ENCODE data around the gene LPP.

The LPP gene

DNA sequence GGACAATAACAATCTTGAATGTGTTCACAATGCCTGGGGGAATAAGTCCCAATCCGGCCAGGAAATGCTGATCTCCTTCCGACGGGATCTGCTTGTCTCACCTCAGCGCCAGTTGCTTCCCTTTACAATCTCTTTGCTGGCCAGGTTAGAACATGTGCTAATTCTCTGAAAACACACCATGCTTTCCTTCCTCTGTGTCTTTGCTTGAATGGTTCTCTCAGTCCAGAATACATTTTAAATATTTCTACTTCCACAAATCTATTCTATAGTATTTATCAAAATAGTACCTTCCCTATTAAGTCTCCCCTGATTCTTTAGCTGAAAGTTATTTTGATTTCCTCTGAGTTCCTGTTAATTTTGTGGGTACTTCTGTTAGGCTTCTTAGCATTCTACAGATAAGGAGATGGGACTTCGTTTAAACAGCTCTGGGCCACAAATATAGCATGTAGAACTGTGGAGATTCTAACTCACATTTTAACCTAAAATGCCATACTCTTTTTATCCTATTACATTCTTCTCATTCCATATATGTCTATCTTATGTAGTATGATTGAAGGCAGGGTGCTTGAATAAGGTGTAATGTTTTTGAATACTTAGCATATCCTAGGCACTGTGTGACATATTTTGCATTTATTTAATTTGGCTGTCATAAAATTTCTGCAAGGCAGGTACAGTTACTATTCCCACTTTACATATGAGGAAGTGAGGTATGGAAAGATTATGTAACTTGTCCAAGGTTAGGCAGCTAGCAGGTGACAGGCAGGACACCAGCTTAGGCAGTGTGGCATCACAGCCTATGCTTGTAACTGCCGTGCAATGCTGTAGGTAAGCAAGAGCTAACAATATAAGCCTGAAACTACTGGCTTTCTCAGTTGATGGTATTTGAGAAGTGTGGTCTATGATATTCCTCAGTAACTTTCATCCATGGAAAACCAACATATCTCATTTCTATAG is 299.8 kb downstream of the LPP start:
- DNase-seq = no peak

DNA sequence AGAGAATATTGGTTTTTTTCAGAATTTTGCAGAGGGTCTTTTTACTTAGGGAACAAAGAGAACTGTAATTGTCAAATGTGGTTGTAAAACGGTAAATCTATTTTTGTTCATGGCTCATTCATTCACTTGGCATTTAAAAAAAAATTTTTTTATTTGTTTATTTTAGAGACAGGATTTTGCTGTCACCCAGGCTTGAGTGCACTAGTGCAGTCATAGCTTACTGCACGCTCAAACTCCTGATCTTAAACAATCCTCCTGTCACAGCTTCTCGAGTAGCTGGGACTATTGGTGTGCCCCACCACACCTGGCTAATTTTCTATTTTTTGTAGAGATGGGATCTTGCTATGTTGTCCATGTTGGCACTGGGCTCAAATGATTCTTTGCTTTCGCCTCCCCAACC is 301.8 kb downstream of the LPP start:
- DNase-seq = no peak

DNA sequence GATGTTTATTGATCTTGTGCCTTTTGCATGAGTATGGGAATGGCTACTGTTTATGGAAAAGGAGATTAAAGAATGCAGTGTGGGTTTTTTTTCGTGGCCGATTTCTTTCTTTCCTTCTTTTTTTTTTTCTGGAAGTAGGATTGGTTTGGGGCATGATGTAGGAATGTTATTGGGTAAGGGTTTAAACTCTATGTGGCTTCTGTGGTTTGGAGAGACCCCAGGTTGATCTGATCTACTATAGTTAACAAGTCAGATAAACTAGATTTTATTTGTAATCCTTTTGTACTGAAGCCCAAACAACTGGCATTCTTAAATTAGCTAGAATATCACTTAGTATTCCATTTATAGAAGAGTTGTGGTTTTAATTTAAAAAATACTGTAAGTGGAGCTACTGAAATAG is 304.8 kb downstream of the LPP start:
- no peak for DNase-seq

DNA sequence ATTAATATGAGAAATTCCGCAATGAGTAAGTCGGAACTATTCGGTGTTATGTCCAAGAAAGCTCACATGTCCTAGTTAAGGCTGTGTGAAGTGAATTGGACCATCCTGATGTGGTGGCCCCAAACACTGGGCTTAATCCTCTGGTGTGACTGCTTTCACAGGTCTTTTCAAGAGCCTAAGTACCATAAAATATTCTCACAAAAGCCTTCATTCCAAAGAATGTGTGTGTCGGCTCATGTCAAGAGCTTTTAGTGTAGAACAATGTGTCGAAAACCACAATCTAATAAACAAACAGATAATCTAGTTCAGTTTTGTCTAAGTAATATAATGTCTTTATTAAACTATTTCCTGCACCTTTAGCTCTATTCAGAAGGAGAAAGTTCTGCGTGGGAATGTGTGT is 311.4 kb downstream of the LPP start:
- no peak for DNase-seq

DNA sequence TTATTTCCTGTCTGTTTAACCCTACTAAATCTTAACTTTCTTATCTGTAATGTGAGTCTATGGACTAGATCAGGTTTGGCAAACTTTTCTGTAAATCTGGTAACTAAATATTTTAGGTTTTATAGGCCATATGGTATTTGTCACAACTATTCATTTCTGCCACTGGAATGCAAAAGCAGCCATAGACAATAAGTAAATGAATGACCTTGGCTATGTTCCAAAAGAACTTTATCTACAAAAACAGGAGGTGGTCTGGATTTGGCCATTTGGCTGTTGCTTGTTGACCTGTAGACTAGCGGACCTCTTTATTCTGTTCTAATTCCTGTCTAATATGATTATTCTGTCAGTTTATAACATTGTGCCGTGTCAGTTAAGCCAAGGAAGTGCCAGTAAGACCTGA is 314.2 kb downstream of the LPP start:
- no peak for DNase-seq

DNA sequence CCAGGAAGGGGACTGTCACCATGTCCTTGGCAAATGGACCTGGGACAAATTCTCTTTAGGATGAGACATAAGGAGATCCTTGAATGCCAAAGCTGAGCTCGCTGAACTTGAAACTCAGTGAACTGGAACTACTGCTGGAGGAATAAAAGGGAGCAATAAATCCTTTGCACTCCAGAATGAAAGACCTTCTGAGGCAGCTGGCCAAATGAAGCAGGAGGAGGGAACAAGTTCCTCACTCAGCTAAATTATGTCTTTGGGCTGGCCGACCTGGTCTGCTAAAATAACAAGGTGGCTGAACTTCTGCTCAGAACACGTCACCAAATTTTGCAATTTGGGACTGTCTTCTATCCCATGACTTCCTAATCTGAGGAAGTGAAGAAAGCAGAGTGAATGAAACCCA is 314.7 kb downstream of the LPP start:
- no peak for DNase-seq

DNA sequence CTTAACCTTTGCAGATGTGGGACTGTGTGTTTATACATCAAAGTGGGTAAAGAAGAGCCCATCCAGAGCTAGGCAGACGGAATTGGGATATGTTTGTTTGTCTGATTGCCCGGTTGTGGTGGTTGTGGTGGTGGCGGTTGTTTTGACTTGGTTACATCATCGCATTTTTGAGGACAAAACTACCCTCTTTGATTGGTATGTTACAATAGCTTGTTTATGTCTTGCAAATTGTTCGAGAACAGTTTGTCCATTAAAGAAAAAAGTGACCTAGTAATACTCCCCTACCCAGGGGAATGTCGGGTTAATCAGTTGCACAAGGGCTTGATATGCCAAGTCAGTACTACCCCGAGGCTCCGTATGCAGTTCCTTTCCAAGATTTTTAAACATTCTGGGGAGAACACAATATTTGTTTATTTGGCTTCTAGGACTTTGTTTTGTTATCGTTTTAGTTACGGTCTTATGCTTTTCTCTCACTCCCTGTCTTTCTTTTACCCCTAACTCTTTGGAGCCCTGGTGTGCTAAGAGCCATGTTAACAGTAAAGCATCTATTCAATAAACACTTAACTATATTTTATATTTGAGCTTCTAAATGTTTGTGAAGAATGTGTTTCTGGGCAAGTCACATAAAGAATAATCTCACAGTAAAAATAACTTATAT is 315.4 kb downstream of the LPP start:
- no peak for DNase-seq

DNA sequence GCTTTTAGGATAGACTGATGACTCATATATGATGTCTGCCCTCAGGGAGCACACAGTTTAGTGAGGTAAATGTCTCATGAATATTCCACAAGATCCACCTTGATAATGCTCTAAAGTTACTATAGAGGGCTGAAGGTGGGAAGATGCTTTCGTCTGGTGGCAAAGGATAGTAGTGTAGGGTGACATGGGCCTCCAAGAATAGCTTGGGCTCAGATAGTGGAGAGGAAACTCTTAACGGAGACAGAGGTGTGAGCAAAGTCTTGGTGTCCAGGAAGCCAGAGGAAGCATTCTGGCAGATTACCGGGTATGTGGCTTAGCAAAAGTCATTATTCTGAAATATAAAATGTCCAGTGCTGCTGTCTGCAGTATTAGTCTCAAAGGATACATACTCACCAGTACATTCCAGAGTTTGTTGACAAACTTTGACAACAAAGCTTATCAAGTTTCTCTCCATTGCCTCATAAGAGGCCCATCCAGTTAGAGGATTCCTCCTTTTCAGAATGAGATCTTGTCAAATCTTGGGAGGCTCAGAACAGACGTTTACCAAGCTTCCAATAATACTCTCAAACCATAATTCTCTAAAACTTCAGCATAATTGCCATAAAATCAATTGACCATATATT is 316.7 kb downstream of the LPP start:
- no peak for DNase-seq

DNA sequence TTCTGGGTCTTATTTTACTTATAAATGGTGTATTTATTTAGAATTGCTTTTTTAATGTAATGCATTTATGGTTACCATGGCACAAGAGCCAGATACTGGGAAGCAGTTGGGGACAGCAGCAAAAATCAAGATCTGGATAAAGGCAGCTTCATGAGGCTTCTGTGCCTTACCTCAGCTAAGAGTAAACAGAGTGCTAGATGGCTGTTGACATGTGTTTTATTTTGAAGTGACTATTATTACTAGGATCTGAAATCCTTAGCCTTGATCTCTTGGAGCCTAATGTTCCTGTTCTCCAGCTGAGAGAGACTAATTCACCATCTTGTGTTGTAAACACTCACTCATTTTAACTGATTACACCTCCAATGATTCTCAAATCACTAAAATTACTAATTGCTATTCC is 317.8 kb downstream of the LPP start:
- no peak for DNase-seq

DNA sequence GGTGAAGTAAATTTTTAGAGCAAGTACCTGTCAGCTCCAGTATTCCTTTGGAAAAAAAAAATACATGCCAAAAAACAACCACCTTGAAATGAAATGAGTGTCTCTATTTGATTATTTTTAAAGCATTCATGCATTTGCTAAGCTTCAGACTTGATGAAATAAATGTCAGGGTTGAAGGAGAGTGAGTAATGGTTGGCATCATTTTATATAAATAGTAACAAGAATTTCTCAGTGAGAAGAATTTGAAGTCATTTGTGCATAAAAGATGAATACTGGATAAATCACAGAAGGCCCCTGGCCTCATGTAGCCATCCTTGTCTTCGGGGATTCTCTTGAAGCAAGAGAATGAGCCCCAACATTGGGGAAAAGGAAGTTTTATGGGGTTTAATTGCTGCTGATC is 318.4 kb downstream of the LPP start:
- no peak for DNase-seq

DNA sequence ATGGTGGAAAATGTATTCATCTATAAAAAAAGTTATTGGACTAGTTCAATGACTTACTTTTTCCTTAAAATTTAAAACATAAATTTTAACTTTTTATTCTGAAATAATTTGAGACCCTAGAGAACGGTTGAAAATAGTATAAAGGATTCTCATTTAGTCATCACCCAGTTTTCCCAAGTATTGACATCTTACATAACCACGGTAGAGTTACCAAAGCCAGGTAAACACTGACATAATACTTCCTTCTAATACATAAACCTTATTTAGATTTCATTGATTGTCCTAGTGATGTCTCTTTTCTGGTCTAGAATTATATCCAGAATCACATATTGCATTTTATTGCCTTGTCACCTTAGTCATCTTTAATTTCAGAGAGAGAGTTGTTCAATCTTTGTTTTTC is 319.1 kb downstream of the LPP start:
- DNase-seq = no peak

DNA sequence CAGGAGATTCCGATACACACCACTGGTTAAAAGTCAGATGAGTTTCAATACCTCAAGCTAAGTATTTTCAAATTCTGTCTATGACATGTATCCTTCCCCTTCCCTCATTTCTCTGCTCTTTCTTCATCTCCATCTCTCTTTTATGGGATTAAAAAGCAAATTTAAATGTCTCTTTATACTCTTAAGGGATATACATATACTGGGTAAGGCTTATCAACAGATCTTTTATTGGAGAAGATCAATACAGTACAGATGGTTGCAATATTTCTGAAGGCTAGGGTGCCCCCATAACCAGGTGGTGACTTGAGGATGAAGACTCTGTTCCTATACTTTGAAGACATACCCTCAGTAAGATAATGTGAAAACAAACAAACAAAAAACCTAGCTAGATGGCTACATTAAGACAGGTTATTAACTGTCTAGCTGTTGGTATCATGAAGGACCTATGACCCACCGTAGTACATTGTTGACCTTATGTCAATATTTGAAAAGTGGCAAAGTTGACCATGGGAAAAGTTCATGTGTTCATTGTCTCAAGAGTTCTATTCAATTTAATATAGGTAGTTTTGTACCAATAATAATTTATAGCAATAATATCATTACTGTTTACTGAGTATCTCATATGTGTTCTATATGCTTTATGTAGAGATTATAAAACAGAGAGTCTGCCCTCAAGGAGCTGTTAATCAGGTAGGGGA is 319.8 kb downstream of the LPP start:
- DNase-seq = no peak

DNA sequence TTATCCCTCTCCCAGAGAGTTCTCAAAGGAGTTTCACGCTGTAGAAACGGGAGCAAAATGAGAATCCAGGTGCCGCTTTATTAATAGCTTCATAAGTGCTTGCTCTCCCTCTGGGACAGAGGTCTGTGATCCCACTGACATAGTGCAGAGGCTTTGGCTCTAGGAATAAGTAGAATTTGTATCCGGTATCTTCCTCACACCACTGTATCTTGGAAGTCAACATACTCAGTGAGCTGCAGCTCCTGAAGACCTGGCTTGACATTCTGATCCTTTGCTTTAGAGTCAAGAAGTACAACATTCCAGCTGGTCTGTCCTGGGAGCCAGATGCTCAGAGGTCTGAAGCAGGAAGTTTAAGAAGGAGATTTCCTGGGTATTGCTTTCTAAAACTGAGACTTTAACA is 323.0 kb downstream of the LPP start:
- no peak for DNase-seq

DNA sequence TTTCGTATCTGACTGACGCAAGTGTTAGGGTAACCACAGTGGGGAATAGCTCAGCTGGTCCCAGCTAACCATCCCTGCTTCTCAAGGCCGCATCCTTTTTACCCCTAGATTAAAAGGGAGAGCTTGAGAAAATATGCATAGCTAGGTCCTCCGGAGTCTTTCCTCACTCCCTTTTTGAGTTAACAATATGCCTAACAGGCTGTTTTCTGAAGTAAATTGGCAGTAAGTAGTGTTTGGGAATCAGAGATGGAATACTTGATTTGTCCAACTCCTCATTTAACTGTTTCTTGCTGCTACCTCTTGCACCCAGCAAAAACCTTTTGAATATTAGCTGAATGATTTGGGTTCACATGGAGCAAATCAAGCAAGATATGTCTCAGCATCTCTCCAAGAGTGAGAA is 326.1 kb downstream of the LPP start:
- DNase-seq = no peak

DNA sequence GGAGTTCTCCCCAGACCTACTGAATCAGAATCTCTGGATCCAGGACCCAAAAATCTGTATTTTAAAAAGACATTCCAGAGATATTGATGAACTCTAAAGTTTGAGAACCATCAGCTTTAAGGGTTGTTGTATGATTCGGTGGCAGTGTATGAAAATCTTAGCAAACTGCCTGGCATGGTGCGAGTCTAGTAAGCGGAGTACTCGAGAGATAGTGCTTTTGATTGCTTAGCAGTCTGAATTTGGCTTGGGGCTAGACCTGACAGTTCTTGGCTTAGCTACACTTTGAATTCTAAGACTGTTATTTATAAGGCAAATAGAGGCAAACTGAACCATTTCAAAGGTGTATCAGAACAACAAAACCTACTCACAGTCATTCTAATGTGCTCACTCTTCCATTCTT is 329.0 kb downstream of the LPP start:
- no peak for DNase-seq

DNA sequence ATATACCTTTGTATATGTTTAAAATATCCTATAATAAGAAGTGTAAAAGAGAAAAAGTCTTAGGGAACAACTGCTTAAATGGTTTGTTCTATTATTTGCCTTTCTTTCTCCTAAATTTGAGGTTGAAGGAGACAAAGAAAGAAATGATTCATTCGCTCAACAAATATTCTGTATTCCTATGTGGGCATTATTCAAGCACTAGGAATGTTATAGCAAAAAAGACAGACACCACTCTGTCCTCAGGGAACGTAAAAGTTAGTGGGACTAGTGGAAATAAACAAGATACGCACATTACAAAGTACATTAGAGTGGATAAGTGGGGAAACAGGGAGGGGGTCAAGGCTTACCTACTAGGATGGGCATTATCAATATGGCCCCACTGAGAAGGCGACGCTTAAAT is 332.2 kb downstream of the LPP start:
- DNase-seq = no peak

DNA sequence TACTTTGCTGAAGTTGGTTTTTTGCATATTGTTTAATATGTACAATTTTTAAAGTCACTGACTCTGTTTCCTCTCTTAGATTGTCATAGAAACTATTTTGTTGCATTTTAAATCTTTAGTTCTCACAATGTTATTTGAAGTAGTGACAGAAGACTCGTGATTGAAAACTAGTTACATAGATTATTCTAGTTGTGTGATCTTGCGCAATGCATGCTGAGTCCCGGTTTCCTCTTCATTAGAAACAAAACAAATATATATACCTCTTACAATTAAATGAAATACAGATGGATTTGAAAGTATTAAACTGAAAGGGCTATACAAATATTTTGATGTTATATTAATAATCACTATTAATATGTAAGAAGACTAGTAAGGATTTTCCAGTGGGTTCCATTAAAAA is 333.0 kb downstream of the LPP start:
- no peak for DNase-seq

DNA sequence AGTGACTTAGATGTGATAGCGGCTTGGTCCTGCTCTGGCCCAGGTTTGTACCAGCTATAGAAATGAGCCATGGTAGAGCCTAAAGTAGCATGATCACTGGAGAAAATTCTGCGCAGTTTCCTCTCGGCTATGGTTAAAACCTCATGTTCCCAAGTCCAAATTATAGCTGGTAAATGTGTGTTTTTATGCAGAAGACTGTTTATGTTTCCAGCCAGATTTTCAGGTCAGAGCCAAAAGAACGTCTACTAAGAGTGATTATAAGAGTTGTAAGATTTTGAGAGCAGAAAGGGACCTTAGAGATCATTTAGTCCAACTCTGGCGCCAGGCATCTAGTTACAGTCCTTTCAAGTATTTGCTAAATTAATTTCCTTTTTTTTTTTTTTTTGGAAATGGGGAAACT is 333.7 kb downstream of the LPP start:
- DNase-seq = no peak

DNA sequence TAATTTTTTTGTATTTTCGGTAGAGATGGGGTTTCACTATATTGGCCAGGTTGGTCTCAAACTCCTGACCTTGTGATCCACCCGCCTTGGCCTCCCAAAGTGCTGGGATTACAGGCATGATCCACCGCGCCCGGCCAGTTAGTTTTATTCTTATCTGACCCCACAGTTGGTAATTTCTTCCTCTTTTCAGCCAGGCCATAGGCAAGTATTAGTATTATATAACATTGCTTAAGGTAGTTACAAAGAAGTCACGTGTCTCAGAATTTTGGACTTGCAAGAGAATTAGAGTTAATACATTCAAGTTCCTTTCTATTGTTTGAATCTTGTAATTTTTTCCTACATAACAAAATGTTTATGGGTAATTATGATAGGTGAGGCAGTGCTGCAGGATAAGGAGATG is 334.8 kb downstream of the LPP start:
- no peak for DNase-seq

DNA sequence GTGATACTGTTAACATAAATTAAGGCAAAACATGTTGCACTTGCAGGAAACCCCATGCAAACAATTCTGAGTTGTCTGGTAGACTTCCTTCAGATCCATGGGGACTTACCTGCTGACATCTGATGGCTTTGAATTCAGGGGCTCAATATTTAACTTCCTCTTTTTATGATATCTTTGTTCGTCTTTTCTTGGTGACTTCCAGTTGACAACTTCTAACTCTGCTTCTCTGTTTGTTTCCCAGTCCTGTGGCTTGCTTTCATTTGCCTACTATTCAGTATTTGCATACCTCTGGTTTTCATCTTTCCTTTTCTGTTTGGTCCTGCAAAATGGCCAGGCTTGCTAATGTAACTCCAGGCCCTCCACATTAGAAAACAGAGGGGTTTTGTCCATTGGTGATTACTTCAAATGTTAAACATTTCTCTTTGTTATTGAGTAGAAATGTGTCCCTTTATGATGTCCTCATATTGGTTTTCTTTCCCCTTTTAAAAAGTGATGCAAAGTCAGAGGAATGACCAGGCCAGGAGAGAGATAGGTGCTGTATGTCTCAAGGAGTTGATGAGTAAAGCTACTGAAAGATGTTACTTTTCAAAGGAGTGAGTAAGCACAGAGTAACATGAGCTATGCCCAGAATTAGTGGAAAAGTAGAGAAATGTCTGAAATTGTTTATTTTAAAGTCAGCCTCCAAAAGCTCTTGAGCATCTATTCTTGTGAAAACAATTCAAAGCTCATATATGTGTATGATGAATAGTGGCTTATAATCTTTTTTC is 335.9 kb downstream of the LPP start:
- no peak for DNase-seq

DNA sequence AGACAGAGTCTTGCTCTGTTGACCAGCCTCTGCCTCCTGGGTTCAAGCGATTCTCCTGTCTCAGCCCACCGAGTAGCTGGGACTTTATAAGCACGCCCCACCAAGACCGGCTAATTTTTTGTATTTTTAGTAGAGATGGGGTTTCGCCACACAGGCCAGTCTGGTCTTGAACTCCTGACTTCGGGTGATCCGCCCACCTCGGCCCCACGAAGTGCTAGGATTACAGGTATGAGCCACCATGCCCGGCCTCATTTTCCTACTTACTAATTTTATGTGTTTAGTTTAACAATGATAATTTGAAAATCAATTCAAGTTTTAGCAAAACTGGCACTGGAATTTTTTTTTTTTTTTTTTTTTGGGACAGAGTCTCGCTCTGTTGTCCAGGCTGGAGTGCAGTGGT is 336.5 kb downstream of the LPP start:
- no peak for DNase-seq

DNA sequence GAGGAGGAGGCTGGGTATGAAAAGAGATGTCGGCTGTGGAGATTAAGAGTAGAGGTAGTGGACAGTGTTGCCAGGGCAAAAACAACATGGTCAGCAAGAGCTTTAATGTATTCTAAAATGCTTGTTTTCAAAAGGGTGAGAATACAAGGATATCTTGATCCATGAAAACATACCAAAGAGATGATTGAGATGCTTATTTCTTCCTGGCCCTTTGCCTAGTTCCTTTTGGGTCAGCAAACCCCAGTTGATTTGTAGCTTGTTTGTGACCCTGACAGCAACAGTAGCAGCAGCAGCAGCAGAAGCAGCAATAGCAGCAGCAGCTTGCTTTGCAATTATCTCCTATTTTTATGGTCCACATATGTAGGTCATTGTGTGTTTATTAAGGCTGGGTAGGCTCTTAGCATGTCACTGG is 337.3 kb downstream of the LPP start:
- no peak for DNase-seq

DNA sequence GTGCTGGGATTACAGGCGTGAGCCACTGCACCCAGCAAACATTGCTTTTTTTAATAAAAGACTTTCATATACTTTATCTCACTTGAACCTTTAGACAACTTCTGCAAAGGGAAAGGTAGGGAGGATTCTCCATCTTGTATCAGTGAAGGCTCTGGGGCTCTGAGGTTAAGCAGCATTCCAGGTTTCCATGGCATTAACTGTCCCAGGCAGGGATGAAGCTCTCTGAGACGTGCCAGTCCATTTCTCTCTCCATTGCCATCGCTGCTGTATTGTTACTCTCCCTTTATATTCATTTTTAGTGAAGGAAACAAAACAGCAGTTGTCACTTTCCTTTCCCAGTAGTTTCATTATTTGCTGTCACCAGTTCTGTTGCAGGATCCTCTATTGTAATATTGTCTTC is 342.4 kb downstream of the LPP start:
- no peak for DNase-seq
